GM20431 (cell line): ENCODE results near the gene EPHA5.
"Not testable (repeated sequence)": the region's sequence is repeated elsewhere in the genome, so short reads cannot be mapped to it uniquely, and the experiment has no call there.

Experiments
- in situ Hi-C: fragments of 300-500 bp; cut with MseI, MboI; formaldehyde crosslinking; loops from one replicate; pipeline ENCODE4 v1.15.0; 2020; ENCODE audit warnings: low sequenced_read_pairs; ENCODE audit not compliant: unreplicated experiment

The EPHA5 gene

DNA sequence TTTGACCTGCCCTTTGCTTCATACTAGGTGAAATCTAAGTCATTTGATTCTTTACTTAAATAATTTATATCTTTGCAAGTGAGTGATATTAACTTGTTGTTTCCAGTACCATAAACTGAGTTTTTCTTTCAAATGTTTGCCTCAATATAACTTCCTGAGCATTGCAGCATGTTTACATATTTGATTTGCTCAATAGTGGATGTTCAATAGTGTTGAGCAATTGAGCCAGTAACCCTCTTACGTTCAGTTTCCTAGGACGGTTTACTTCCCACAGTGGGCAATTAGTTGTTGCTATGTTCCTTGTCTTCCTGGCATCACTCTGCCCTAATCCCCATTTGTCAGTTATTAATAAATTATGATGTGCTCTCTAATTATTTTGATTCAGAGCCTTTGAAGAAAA is 278.5 kb downstream of the EPHA5 start:
- in situ Hi-C loops, result no loop called here

GRCh38 chr4:65391382-65391781 is 278.9 kb downstream of the EPHA5 start:
- in situ Hi-C loops, result no loop called here

DNA sequence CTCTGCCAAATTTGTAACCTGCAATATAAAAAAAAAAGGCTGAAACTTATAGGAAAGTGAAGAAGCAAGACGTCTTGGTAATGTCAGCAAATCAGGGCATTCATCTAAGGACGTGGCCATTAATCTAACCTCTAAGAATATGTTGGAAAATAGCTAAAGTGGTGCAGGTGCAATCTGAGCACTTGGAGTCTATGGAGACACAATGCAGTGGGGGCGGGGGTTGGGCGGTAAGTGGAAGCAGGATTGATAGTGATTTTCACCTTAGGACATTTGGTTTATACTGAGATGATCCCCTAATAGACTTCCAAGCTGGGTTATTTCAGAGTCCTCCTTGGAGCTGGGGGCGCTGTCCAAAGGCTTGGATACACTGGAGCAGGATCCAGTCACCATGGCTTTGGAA is 283.4 kb downstream of the EPHA5 start:
- in situ Hi-C loops, result no loop called here

DNA sequence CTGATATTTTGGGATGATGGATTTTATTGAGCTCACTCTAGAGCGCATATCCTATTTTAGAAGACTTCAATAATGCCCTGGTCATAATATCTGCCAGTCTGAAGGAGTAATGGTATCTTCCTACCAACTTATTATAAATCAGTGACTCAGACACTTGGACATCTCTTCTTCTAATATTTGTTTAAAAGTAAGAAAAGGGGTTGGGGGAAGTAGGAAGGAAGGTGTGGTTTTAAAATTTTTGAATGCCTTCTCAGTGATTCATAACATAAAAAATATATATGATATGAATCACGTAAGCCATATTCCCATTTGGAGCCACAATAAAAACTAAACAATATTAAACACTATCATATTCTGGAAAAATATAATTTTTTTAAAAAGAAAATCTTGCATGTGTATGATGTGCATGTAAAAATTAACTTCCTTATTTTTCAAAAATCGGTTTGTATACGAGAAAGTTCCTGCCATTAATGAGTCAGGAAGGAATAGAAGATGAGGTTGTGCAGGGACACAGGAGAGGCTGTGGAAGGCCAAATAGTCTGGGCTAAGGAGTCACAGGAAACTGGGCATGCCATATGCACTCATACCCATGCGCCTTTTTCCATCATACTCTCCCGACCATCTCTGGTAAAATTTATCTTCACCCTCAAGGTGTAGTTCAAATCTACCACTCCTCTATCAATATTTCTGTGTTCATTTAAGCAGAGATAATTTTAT is 286.5 kb downstream of the EPHA5 start:
- in situ Hi-C loops, result no loop called here

GRCh38 chr4:65381648-65382047 is 288.6 kb downstream of the EPHA5 start:
- in situ Hi-C loops, result no loop called here

DNA sequence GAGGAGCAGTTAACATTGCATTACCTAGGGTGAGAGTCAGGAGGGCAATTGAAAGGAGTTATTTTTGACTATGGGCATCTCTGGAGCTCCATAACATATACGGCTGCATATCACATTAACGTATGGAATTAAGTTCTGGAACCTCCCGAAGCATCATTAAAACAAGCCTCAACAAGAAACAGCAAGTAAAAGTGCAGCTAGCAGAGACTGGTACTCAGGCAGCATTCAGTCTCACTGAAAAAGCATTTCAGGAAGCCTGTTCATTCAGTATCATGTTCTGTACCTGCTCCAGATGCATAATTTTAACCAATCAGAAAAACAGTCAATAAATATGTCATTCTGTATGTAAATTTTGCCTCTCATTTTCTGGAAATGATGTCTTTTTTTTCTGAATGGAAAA is 299.6 kb downstream of the EPHA5 start:
- in situ Hi-C loops, result no loop called here

DNA sequence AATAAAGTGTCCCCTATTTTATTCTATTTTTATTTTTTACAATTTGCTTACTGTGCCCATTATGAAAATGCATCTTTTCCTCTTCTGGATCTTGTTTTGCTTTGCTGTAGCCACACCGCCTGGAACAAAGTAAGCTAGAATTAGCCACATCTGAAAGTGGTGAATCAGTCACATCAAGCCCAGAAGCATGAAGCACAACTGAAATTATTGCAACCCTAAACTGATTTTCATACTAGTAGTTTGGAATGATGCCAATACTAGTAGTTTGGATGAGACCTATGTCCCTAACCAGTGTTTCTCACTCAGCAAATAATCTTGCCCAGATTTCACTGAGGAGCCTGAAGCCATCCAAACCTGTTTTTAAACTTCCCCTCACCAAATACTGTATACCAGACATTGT is 303.0 kb downstream of the EPHA5 start:
- in situ Hi-C loops, result no loop called here

GRCh38 chr4:65358914-65359313 is 311.4 kb downstream of the EPHA5 start:
- in situ Hi-C loops, result no loop called here

DNA sequence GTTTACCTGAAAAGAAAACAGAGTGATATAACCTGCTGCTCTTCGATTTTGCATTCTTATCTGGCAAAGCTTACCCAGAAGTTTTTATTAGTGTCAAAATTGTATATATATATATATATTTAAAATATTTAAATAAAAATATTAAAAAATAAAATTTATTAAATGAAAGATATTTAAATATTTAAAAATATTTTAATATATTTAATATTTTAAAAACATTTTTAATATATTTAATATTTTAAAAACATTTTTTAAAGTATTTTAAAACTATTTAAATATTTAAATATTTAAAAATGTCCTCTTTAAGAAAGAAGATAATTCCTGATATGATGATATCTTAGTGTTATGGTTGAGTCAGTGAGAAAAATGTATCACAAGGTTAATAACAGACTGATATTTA is 317.2 kb downstream of the EPHA5 start:
- in situ Hi-C loops, result no loop called here

GRCh38 chr4:65344278-65344825 is 325.9 kb downstream of the EPHA5 start:
- in situ Hi-C loops, result no loop called here

GRCh38 chr4:65343342-65343741 is 326.9 kb downstream of the EPHA5 start:
- in situ Hi-C loops, result no loop called here

DNA sequence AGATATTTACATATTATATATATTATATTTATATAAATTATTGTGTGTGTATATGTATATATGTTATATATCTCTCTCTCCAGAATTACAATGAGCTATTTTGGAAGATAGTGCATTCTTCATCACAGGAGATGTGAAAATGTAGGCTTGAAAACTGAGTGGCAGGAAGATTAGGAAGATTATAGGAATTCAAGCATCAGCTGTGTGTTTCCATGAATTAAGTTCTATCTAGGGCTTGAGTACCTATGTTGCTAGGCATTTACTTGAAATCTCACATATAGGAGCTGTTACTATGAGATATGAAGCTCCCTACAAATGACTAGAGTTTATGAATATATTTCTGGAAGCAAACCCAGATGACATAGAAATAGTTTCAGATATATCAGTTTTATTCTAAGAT is 328.7 kb downstream of the EPHA5 start:
- in situ Hi-C loops, result no loop called here

DNA sequence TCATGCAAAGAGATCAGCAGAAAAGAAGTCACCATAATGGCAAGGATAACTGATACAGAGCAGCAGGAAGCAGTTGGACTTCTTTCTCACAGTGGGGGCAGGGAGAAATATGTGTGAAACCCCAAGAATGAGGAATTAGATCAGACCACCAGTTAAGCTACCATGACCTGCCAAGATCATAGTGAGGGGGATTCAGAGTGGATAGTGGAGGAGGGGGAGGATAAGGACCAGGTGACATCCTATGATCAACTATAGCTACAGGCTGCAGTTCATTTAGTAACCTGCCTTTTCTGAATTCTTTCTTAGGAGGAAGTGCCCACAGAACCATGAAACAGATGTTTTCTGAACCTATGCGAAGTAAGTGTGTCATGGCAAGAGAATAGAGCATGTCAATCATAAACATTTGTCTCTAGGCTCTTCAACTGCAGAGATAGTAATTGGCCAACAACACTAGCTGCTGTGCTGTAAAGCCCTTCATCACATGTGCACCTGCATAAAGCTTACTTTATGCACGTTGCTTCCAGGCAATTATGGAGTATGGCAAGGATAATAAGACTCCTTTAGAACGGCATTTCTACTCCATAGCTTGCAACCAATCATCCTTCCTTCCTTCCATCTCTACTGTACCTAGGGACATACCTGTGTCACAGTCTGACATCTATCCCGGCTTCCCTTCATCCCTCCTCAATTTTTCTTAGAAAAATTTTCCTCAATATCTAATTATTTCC is 329.7 kb downstream of the EPHA5 start:
- in situ Hi-C loops, result no loop called here

DNA sequence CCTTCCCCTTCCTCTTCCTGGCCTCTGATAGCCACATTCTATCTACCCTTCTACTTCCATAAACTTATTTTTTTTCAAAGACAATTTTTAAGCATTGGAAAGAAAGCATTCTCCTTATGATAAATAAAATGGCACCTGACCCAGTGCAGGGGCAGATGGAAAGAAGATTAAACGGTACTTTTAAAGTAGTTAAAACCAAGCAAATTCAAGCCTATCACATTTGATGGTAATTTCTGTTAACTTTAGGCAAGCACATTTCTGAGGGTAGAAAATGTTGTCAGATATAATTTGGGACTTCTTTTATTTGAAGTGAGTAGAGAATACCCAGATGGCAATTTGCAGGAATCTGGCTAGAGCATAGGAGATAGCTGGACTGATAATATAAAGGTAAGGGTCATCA is 332.9 kb downstream of the EPHA5 start:
- in situ Hi-C loops, result no loop called here

- in situ Hi-C loops, result no loop called here
These were observed 333.8 kb downstream of the EPHA5 start for GRCh38 chr4:65336465-65336864.

DNA sequence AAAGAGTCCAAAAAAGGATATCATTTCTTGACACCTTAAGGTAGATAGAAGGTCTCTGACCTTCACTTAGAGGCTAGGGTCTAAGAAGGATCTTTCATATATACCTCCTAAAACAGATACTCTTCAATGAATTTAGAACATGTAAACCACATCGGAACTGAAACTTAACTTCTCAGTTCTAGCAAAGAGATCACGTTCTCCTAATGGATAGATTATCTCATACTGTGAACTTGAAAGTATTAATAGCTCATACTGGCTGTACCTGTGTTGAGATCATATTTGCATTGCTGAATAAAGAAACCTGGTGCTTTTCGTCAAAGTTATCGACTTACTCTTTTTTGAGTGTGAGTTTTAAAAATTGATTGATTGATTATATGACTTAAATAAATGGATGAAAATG is 353.8 kb downstream of the EPHA5 start:
- in situ Hi-C loops, result no loop called here

GRCh38 chr4:65311120-65311519 is 359.2 kb downstream of the EPHA5 start:
- in situ Hi-C loops, result no loop called here

DNA sequence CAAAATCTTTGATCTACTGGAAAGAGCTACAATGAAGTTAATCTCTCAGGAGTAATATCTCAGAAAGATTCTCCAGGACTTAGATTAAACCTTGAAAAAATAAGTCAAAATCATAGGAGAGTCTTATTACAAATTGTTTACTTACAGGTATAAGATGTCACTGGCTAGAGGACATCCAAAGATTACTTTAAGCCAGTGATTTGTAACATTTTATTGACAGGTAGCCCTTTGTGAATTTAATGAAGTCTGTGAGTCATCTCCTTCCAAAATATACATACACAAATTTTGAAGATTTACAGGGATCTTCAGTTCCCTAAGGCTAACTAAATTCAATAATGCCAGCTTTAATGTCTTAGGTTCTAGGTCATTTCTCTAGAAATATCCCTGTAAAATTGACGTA is 359.7 kb downstream of the EPHA5 start:
- in situ Hi-C loops, result no loop called here

- in situ Hi-C loops, result not testable (repeated sequence)
These were observed 361.7 kb downstream of the EPHA5 start for GRCh38 chr4:65308626-65309025.

DNA sequence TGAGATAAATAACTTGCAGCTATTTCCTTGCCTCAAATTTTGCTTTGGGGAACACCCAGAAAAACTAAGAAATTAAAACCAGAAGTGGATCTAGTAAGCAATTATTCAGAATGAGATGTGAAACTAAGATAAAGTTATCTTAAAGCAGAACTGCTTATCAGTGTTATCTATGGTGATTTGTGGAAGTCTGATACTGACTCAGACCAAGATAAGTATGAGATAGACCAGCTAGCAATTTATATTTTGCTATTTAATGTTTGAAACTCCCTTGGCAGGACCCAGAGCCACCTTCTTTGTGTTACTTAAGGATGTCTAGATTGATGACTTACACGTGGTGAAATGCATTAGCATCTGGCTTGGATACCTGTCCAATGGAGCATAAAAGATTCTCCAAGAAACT is 368.1 kb downstream of the EPHA5 start:
- in situ Hi-C loops, result no loop called here

DNA sequence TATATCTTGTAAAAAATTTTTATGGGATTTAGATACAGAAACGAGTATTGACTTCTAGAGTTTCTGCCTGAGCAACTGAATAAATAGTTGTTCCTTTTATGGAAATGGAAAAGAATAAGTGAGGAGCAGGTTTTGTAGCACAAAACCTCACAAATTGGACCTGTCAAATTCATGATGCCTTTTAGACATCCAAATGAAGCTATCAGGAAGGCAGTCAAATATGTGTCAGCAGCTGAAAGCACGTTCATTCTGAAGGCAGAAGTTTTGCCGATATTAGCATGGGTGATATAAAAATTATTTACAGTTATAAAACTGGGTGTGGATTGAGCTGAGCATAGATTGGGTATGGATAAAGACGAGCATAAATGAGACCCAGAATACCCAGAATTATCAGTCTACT is 374.0 kb downstream of the EPHA5 start:
- in situ Hi-C loops, result no loop called here

- in situ Hi-C loops, result no loop called here
These were observed 383.2 kb downstream of the EPHA5 start for GRCh38 chr4:65287071-65287470.
